IMR-90 (cell line): ENCODE data around the gene XPO6. TPM values are rescaled to one million over a fixed set of nuclear protein-coding genes. Genes with fewer than 3 reads are reported as not detected.
A peak's percentile ranks its signal among the peaks of the same experiment; 100 is the strongest.

Source experiments
- ATAC-seq: fragments of 200-7000 bp; cut with Tn5 transposase; 2 replicates; pipeline ENCODE4 v1.9.1; 2020; ENCODE audit warnings: low read depth, mild to moderate bottlenecking, moderate library complexity
- BruUV-seq: library from RNA; stranded (reverse); fragments of 400-500 nt; replicated peaks from 2 replicates; lab custom pipeline; 2021; lab: Mats Ljungman, UMichigan
- CTCF ChIA-PET: fragments of 300-600 bp; formaldehyde crosslinking; extraction: SDS; loops from one replicate; lab custom pipeline; 2021; ENCODE audit warnings: antibody characterized with exemption; lab: Yijun Ruan, JAX
- POLR2A ChIA-PET: fragments of 300-600 bp; sonication (Branson Sonifier 250); formaldehyde crosslinking; loops from one replicate; lab custom pipeline; 2022; ENCODE audit warnings: antibody characterized with exemption; ENCODE audit not compliant: unreplicated experiment; lab: Charles Lee
- DNase-seq: peaks from one replicate; pipeline ENCODE4 v3.0.0; 2013
- H2AFZ ChIP-seq: replicated peaks from 2 replicates; pipeline ENCODE3; 2013; ENCODE audit warnings: low read length, mild to moderate bottlenecking; ENCODE audit not compliant: poor library complexity
- H2AK5ac ChIP-seq: 2 replicates; pipeline ENCODE4 v1.6.1; 2013; ENCODE audit warnings: low read depth, low read length, inconsistent platforms
- H2AK9ac ChIP-seq: replicated peaks from 2 replicates; pipeline ENCODE3; 2013; ENCODE audit warnings: mild to moderate bottlenecking, low read depth, low read length, moderate library complexity; ENCODE audit not compliant: poor library complexity
- H2BK120ac ChIP-seq: 2 replicates; pipeline ENCODE4 v1.6.1; 2013; ENCODE audit warnings: low read depth, low read length, inconsistent platforms
- H2BK15ac ChIP-seq: 3 replicates; pipeline ENCODE4 v1.6.1; 2013; ENCODE audit warnings: low read depth, low read length, inconsistent platforms
- H2BK20ac ChIP-seq: 2 replicates; pipeline ENCODE4 v1.6.1; 2013; ENCODE audit warnings: low read depth, mild to moderate bottlenecking, inconsistent platforms, low read length, moderate library complexity
- H2BK5ac ChIP-seq: 2 replicates; pipeline ENCODE4 v1.6.1; 2013; ENCODE audit warnings: mild to moderate bottlenecking, low read depth, low read length, inconsistent platforms; ENCODE audit not compliant: poor library complexity, severe bottlenecking
- H3K14ac ChIP-seq: replicated peaks from 2 replicates; pipeline ENCODE4 v1.6.1; 2013; ENCODE audit warnings: low read depth, low read length, inconsistent platforms
- H3K18ac ChIP-seq: 2 replicates; pipeline ENCODE4 v1.6.1; 2013; ENCODE audit warnings: low read depth, low read length, control low read depth
- H3K23ac ChIP-seq: 2 replicates; pipeline ENCODE4 v1.6.1; 2013; ENCODE audit warnings: low read depth, low read length, inconsistent platforms
- H3K27ac ChIP-seq: 2 replicates; pipeline ENCODE4 v1.5.1; 2013; ENCODE audit warnings: mild to moderate bottlenecking, control low read depth, low read length; ENCODE audit not compliant: insufficient read depth
- H3K27me3 ChIP-seq: 2 replicates; pipeline ENCODE4 v1.6.1; 2013; ENCODE audit warnings: low read length; ENCODE audit not compliant: control insufficient read depth, insufficient read depth
- H3K36me3 ChIP-seq: 2 replicates; pipeline ENCODE4 v1.6.1; 2013; ENCODE audit warnings: low read length, mixed read lengths; ENCODE audit not compliant: control insufficient read depth, insufficient read depth
- H3K4ac ChIP-seq: 2 replicates; pipeline ENCODE4 v1.6.1; 2013; ENCODE audit warnings: low read depth, low read length, inconsistent platforms
- H3K4me1 ChIP-seq: 2 replicates; pipeline ENCODE4 v1.6.1; 2013; ENCODE audit warnings: low read length, mixed read lengths; ENCODE audit not compliant: control insufficient read depth, insufficient read depth
- H3K4me2 ChIP-seq: 2 replicates; pipeline ENCODE4 v1.6.1; 2013; ENCODE audit warnings: low read depth, mild to moderate bottlenecking, control low read depth, low read length, moderate library complexity
- H3K4me3 ChIP-seq: 2 replicates; pipeline ENCODE4 v1.5.1; 2013; ENCODE audit warnings: low read depth, mild to moderate bottlenecking, control low read depth, low read length, moderate library complexity; ENCODE audit not compliant: insufficient read depth
- H3K56ac ChIP-seq: 2 replicates; pipeline ENCODE4 v1.6.1; 2013; ENCODE audit warnings: low read length, inconsistent platforms; ENCODE audit not compliant: insufficient read depth; ENCODE audit errors: extremely low read depth
- H3K79me1 ChIP-seq, 2 experiments: 2 replicates each; pipeline ENCODE4 v1.6.1; 2013; ENCODE audit warnings: low read length in 2 of 2, inconsistent platforms in 1 of 2, low read depth in 1 of 2
- H3K9ac ChIP-seq: 2 replicates; pipeline ENCODE4 v1.6.1; 2013; ENCODE audit warnings: low read depth, low read length, control low read depth
- H3K9me1 ChIP-seq: 2 replicates; pipeline ENCODE4 v1.6.1; 2013; ENCODE audit warnings: low read length, inconsistent platforms; ENCODE audit not compliant: insufficient read depth
- H3K9me3 ChIP-seq: 2 replicates; pipeline ENCODE4 v1.6.1; 2013; ENCODE audit warnings: low read length; ENCODE audit not compliant: control insufficient read depth, insufficient read depth
- H4K20me1 ChIP-seq: 2 replicates; pipeline ENCODE4 v1.6.1; 2013; ENCODE audit warnings: low read length, inconsistent platforms; ENCODE audit not compliant: insufficient read depth
- H4K5ac ChIP-seq: 2 replicates; pipeline ENCODE4 v1.6.1; 2013; ENCODE audit warnings: mild to moderate bottlenecking, low read depth, low read length, control low read depth
- H4K8ac ChIP-seq, 2 experiments: 2 replicates each; pipeline ENCODE4 v1.6.1; 2013; ENCODE audit warnings: low read depth in 2 of 2, low read length in 2 of 2, control low read depth in 1 of 2, inconsistent platforms in 1 of 2
- H4K91ac ChIP-seq: 2 replicates; pipeline ENCODE4 v1.6.1; 2013; ENCODE audit warnings: low read depth, low read length, inconsistent platforms; ENCODE audit not compliant: insufficient read depth
- BHLHE40 ChIP-seq: fragments of 150-350 bp; IDR thresholded peaks from 2 replicates; pipeline ENCODE4 v1.6.1; 2016; ENCODE audit warnings: mild to moderate bottlenecking, low read depth, low read length
- MAZ ChIP-seq: IDR thresholded peaks from 2 replicates; pipeline ENCODE4 v1.6.1; 2012; ENCODE audit warnings: low read depth, mild to moderate bottlenecking, low read length, improper control_type of control experiment, moderate library complexity, borderline replicate concordance
- RCOR1 ChIP-seq: IDR thresholded peaks from 2 replicates; pipeline ENCODE4 v1.6.1; 2012; ENCODE audit warnings: mild to moderate bottlenecking, low read length, improper control_type of control experiment; ENCODE audit not compliant: insufficient replicate concordance
- WGBS, 2 experiments: methylation state at CpG; one replicate each; pipeline versions ENCODE4 v1.1.5 to v1.1.7; 2013; ENCODE audit warnings: missing lambda C conversion rate in 2 of 2; ENCODE audit not compliant: insufficient read length in 1 of 2; ENCODE audit errors: extremely low coverage in 2 of 2; 5-methylcytosine and 5-hydroxymethylcytosine counted together
- dilution Hi-C: fragments of 300-500 bp; cut with HindIII; formaldehyde crosslinking; loops from one replicate; pipeline ENCODE4 v1.14.3; 2018; ENCODE audit warnings: low sequenced_read_pairs; ENCODE audit not compliant: unreplicated experiment
- in situ Hi-C: fragments of 300-500 bp; cut with MboI; formaldehyde crosslinking; loops from 3 replicates; pipeline ENCODE4 v1.14.3; 2019; ENCODE audit warnings: low sequenced_read_pairs, inconsistent platforms, mixed read lengths
- intact Hi-C: fragments of 100-400 bp; cut with micrococcal nuclease; formaldehyde crosslinking; loops from 2 replicates; pipeline ENCODE4 v1.10.0; 2022
- polyA plus RNA-seq, 3 experiments: library from polyadenylated mRNA; depleted of rRNA; stranded (reverse); fragments of >200 nt; gene quantifications; 2 replicates each; pipeline ENCODE4 v1.2.3, GENCODE V29; 2012; ENCODE audit warnings: low replicate concordance in 1 of 3
- total RNA-seq: library from RNA; depleted of rRNA; stranded (reverse); fragments of >200 nt; gene quantifications from 2 replicates; pipeline ENCODE4 v1.2.3, GENCODE V29; 2012
- TF ChIP-seq, protein P1 (sequence below): conservative IDR thresholded peaks from 2 replicates; pipeline ENCODE4 v1.5.1; 2012; ENCODE audit warnings: mild to moderate bottlenecking, low read depth, low read length, improper control_type of control experiment
- TF ChIP-seq, protein P2 (sequence below): fragments of 150-350 bp; IDR thresholded peaks from 2 replicates; pipeline ENCODE4 v1.6.1; 2016; ENCODE audit warnings: low read depth, mild to moderate bottlenecking, low read length, moderate library complexity, borderline replicate concordance

XPO6 gene
- total and polyA plus RNA-seq, 2 of the 4 experiments (the other 2 are of a cell fraction): 108 to 184 TPM

DNA sequence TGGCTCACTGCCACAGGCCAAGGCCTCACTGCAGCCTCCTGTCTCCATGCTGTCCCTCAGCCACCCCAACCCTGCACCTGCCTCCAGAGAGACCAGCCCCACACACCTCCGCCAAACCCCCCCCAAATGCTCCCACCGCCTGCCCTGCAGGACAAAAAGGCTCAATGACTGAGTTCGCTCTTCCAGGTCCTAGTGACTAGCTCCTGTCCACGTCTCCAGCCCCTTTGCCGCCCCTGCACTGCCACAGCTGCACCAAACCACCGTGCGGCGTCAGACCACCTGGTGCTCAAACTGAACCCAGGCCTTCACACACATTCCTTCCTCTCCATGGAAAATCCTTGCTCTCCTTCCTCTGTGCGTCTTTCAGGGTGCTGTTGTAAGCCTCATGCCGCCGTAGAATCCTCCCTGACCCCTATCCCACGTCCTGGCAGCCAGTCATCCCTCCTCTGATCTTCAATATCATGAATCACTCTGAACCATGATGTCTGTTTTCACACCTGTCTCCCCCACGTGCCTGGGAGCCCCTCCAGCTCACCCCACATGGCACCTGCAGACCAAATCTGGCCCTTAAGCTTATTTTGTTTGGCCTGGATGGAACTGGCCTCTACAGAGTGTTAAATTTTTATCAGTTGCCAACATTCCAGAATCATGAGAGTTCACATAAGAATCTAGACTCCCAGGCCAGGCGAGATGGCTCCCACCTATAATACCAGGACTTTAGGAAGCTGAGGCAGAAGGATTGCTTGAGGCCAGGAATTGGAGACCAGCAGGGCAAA is 144.0 kb downstream of the XPO6 start:
- Histone ChIP-seq H2AK5ac (no peak overlapping the region), H3K9ac (no peak overlapping the region), H3K79me1 (no peaks in the 10 kb centered on the region), H3K14ac (no peak overlapping the region), H3K4me2 (no peak overlapping the region), H3K27me3 (peaks cover 38% of the 10 kb centered on the region), H2BK5ac (no peak overlapping the region), H4K91ac (no peak overlapping the region), H4K5ac (no peak overlapping the region), H4K8ac (no peak overlapping the region), H3K56ac (no peak overlapping the region), H2BK15ac (no peak overlapping the region), H3K4ac (no peak overlapping the region), H3K18ac (no peak overlapping the region), H2AK9ac (no peak overlapping the region), H3K4me1 (no peaks in the 10 kb centered on the region), H2AFZ (no peak overlapping the region), H3K36me3 (no peaks in the 10 kb centered on the region), H3K23ac (no peak overlapping the region), H3K27ac (no peak overlapping the region), H2BK120ac (no peak overlapping the region), H3K4me3 (no peak overlapping the region), H3K9me1 (0 out of 2 replicates have a peak, but pooled peaks cover 4% of the 10 kb centered on the region), H2BK20ac (no peak overlapping the region), H3K9me3 (no peaks in the 10 kb centered on the region), H4K20me1 (no peaks in the 10 kb centered on the region)
- BruUV-seq: no TSS peak
- WGBS, 2 experiments: 85% methylated on average over 5 of the region's 14 CpGs; no CpG with 5 or more reads in 1 of the 2 experiments
- DNase-seq (peak; percentile 74), ATAC-seq (peak; percentile 56)
- in situ Hi-C loops: loop anchor here (10.0 kb wide), 1 partner anchor 283 kb away; no protein-coding TSS in a partner anchor
- CTCF ChIA-PET: interaction anchor here (1.0 to 1.8 kb wide), 2 partner anchors 288 to 428 kb away, joined by 4 to 5 read pairs; no protein-coding TSS in a partner anchor
- TF ChIP-seq, protein P1, sequence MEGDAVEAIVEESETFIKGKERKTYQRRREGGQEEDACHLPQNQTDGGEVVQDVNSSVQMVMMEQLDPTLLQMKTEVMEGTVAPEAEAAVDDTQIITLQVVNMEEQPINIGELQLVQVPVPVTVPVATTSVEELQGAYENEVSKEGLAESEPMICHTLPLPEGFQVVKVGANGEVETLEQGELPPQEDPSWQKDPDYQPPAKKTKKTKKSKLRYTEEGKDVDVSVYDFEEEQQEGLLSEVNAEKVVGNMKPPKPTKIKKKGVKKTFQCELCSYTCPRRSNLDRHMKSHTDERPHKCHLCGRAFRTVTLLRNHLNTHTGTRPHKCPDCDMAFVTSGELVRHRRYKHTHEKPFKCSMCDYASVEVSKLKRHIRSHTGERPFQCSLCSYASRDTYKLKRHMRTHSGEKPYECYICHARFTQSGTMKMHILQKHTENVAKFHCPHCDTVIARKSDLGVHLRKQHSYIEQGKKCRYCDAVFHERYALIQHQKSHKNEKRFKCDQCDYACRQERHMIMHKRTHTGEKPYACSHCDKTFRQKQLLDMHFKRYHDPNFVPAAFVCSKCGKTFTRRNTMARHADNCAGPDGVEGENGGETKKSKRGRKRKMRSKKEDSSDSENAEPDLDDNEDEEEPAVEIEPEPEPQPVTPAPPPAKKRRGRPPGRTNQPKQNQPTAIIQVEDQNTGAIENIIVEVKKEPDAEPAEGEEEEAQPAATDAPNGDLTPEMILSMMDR: no peak
- peak; percentile 90 for TF ChIP-seq BHLHE40
- no peak for TF ChIP-seq MAZ
- TF ChIP-seq, protein P2, sequence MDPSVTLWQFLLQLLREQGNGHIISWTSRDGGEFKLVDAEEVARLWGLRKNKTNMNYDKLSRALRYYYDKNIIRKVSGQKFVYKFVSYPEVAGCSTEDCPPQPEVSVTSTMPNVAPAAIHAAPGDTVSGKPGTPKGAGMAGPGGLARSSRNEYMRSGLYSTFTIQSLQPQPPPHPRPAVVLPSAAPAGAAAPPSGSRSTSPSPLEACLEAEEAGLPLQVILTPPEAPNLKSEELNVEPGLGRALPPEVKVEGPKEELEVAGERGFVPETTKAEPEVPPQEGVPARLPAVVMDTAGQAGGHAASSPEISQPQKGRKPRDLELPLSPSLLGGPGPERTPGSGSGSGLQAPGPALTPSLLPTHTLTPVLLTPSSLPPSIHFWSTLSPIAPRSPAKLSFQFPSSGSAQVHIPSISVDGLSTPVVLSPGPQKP: no peak
- TF ChIP-seq RCOR1: peak; percentile 78
- intact Hi-C loops: no loop called here
- POLR2A ChIA-PET: no interaction called here
- dilution Hi-C loops: no loop called here
